PFSK-1 (cell line): ENCODE data around the gene RPS3.

Source experiments
- FOXP2 ChIP-seq: optimal IDR thresholded peaks from 2 replicates; pipeline ENCODE3; 2011; ENCODE audit warnings: borderline replicate concordance, control low read depth, inconsistent platforms; ENCODE audit not compliant: insufficient read depth; ENCODE audit errors: extremely low read length, extremely low read depth
- POLR2AphosphoS5 ChIP-seq: IDR thresholded peaks from 2 replicates; pipeline ENCODE4 v1.6.1; 2012; ENCODE audit warnings: low read depth, mild to moderate bottlenecking, control low read depth, low read length, moderate library complexity
- REST ChIP-seq, 2 experiments: IDR thresholded peaks; 2 replicates each; pipeline versions ENCODE4 v1.6.1 to v1.8.0; 2011 to 2012; ENCODE audit warnings: low read depth in 2 of 2, low read length in 2 of 2, control low read depth in 1 of 2, inconsistent platforms in 1 of 2, mild to moderate bottlenecking in 1 of 2, moderate library complexity in 1 of 2; ENCODE audit not compliant: insufficient read depth in 1 of 2
- SIN3A ChIP-seq: IDR thresholded peaks from 2 replicates; pipeline ENCODE4 v1.6.1; 2012; ENCODE audit warnings: mild to moderate bottlenecking, low read length, moderate library complexity, borderline replicate concordance; ENCODE audit not compliant: insufficient read depth
- TAF1 ChIP-seq: IDR thresholded peaks from 2 replicates; pipeline ENCODE4 v1.6.1; 2012; ENCODE audit warnings: low read length, control low read depth, borderline replicate concordance; ENCODE audit not compliant: insufficient read depth

RPS3 gene

GRCh38 chr11:75427181-75427580 is 27.9 kb downstream of the RPS3 start:
- TF ChIP-seq REST (IDR thresholded peaks at IDR 0.05; ENCODE audit: insufficient read depth in 1 of 2, low read depth in 2 of 2, low read length in 2 of 2) (no peak), FOXP2 (no peak), TAF1 (no peak), SIN3A (no peak)

- TF ChIP-seq REST (IDR thresholded peaks at IDR 0.05; ENCODE audit: insufficient read depth in 1 of 2, low read depth in 2 of 2, low read length in 2 of 2) (no peak), SIN3A (no peak), FOXP2 (no peak)
Measured at GRCh38 chr11:75428281-75428724, 29.0 kb downstream of the RPS3 start.

- no peak for TF ChIP-seq FOXP2
- no peak for TF ChIP-seq TAF1
- no peak for TF ChIP-seq POLR2AphosphoS5
- no peak for TF ChIP-seq SIN3A
- no peak for TF ChIP-seq REST (IDR thresholded peaks at IDR 0.05; ENCODE audit: insufficient read depth in 1 of 2, low read depth in 2 of 2, low read length in 2 of 2)
Measured at GRCh38 chr11:75428989-75429640, 29.8 kb downstream of the RPS3 start.

GRCh38 chr11:75429641-75429901 is 30.3 kb downstream of the RPS3 start:
- TF ChIP-seq REST (IDR thresholded peaks at IDR 0.05; ENCODE audit: insufficient read depth in 1 of 2, low read depth in 2 of 2, low read length in 2 of 2), result no peak
- no peak for TF ChIP-seq FOXP2
- TF ChIP-seq POLR2AphosphoS5, result no peak
- no peak for TF ChIP-seq SIN3A
- no peak for TF ChIP-seq TAF1
